ENCODE results near the gene FARS2. TPM values are rescaled to one million over a fixed set of nuclear protein-coding genes. Genes with fewer than 3 reads are reported as not detected.

FARS2 gene
- total RNA-seq, 4 donors from 2014 or later: 8.3 to 18.5 (median 13.0) TPM

GRCh38 chr6:5763407-5763806 is 502.1 kb downstream of the FARS2 start:
- WGBS, 2 donors: 88 to 91% methylated on average over 2 of the region's 2 CpGs
- no peak overlapping the region for H3K4me3 ChIP-seq
- intact Hi-C loops (cut with DNase I): no loop called here

GRCh38 chr6:5763871-5764270 is 502.6 kb downstream of the FARS2 start:
- intact Hi-C loops (cut with DNase I): no loop called here
- H3K4me1 ChIP-seq: peaks cover 0 to 13% (median 0%) of the 10 kb centered on the region in 3 donors
- 81 to 83% methylated on average over 8 of the region's 8 CpGs for WGBS, 2 donors
- peaks cover 0 to 17% (median 0%) of the 10 kb centered on the region in 3 donors for H3K9me3 ChIP-seq
- no peaks in the 10 kb centered on the region for H3K27me3 ChIP-seq
- TF ChIP-seq CTCF (IDR thresholded peaks at IDR 0.05): no peak
- no peak for TF ChIP-seq POLR2A (IDR thresholded peaks at IDR 0.05)
- H3K36me3 ChIP-seq: no peaks in the 10 kb centered on the region
- no peak for DNase-seq
- no peak overlapping the region for H3K4me3 ChIP-seq
- H3K27ac ChIP-seq: peak overlapping the region in 2 of 4 donors; percentile 20 to 43

More at GRCh38 chr6:5763407-5763806, 502.1 kb downstream of the FARS2 start:
- Histone ChIP-seq H3K4me1 (peaks cover 0 to 13% (median 0%) of the 10 kb centered on the region in 3 donors), H3K27me3 (no peaks in the 10 kb centered on the region), H3K36me3 (no peaks in the 10 kb centered on the region), H3K9me3 (peaks cover 0 to 17% (median 0%) of the 10 kb centered on the region in 3 donors), H3K27ac (no peak overlapping the region)
- DNase-seq: no peak
- TF ChIP-seq CTCF (IDR thresholded peaks at IDR 0.05): no peak
- TF ChIP-seq POLR2A (IDR thresholded peaks at IDR 0.05): no peak

GRCh38 chr6:5764401-5764955 is 503.2 kb downstream of the FARS2 start:
- WGBS, 2 donors: 49 to 78% methylated on average over 5 to 9 of the region's 9 CpGs
- no peaks in the 10 kb centered on the region for H3K27me3 ChIP-seq
- peaks cover 0 to 17% (median 0%) of the 10 kb centered on the region in 3 donors for H3K9me3 ChIP-seq
- H3K36me3 ChIP-seq: no peaks in the 10 kb centered on the region
- peak overlapping the region in 3 of 4 donors; percentile 20 to 65 (median 43) for H3K27ac ChIP-seq
- DNase-seq: no peak
- intact Hi-C loops (cut with DNase I): no loop called here
- peaks cover 0 to 13% (median 0%) of the 10 kb centered on the region in 3 donors for H3K4me1 ChIP-seq
- TF ChIP-seq CTCF (IDR thresholded peaks at IDR 0.05): no peak
- no peak for TF ChIP-seq POLR2A (IDR thresholded peaks at IDR 0.05)
- H3K4me3 ChIP-seq: no peak overlapping the region

GRCh38 chr6:5765141-5765760 is 503.9 kb downstream of the FARS2 start:
- no peak for DNase-seq
- H3K27ac ChIP-seq: peak overlapping the region in 3 of 4 donors; percentile 20 to 65 (median 43)
- WGBS, 2 donors: 91 to 93% methylated on average over 10 to 14 of the region's 17 CpGs

GRCh38 chr6:5766260-5766659 is 504.9 kb downstream of the FARS2 start:
- peaks cover 0 to 17% (median 0%) of the 10 kb centered on the region in 3 donors for H3K9me3 ChIP-seq
- H3K36me3 ChIP-seq: no peaks in the 10 kb centered on the region
- peaks cover 0 to 13% (median 0%) of the 10 kb centered on the region in 3 donors for H3K4me1 ChIP-seq
- TF ChIP-seq POLR2A (IDR thresholded peaks at IDR 0.05) (no peak), CTCF (IDR thresholded peaks at IDR 0.05) (no peak)
- no peak overlapping the region for H3K27ac ChIP-seq
- DNase-seq: no peak
- intact Hi-C loops (cut with DNase I): no loop called here
- no peaks in the 10 kb centered on the region for H3K27me3 ChIP-seq
- H3K4me3 ChIP-seq: no peak overlapping the region
- 62 to 66% methylated on average over 3 of the region's 3 CpGs for WGBS, 2 donors

More at GRCh38 chr6:5765141-5765760, 503.9 kb downstream of the FARS2 start:
- Histone ChIP-seq H3K4me3 (no peak overlapping the region), H3K36me3 (no peaks in the 10 kb centered on the region), H3K27me3 (no peaks in the 10 kb centered on the region), H3K9me3 (peaks cover 0 to 17% (median 0%) of the 10 kb centered on the region in 3 donors), H3K4me1 (peaks cover 0 to 13% (median 0%) of the 10 kb centered on the region in 3 donors)
- intact Hi-C loops (cut with DNase I): no loop called here
- TF ChIP-seq POLR2A (IDR thresholded peaks at IDR 0.05): no peak

All from esophagus squamous epithelium (tissue), 5 donors.